ENCODE data around the gene PRLR.
"Not testable (repeated sequence)": the region's sequence is repeated elsewhere in the genome, so short reads cannot be mapped to it uniquely, and the experiment has no call there.

DNA sequence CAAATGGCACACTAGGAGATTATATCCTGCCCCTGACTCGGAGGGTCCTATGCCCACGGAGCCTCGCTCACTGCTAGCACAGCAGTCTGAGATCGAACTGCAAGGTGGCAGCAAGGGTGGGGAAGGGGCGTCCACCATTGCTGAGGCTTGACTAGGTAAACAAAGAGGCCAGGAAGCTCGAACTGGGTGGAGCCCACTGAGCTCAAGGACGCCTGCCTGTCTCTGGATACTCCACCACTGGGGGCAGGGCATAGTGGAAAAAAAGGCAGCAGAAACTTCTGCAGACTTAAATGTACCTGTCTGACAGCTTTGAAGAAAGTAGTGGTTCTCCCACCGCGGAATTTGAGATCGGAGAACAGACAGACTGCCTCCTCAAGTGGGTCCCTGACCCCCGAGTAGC lies 125.7 kb downstream of the PRLR start:
- TF ChIP-seq KLF5 (IDR thresholded peaks at IDR 0.05; ENCODE audit: partially characterized antibody); MEF2A (IDR thresholded peaks at IDR 0.05; ENCODE audit: insufficient read depth, low read depth, low read length); CTCF (IDR thresholded peaks at IDR 0.05 in 2 of 3, conservative IDR thresholded peaks at IDR 0.05 in 1 of 3; ENCODE audit: control insufficient read depth in 2 of 3, extremely low read depth in 1 of 3, insufficient read depth in 1 of 3, low read depth in 3 of 3, low read length in 3 of 3); PBX3 (IDR thresholded peaks at IDR 0.05; ENCODE audit: insufficient replicate concordance, low read depth, low read length); NFIC (IDR thresholded peaks at IDR 0.05; ENCODE audit: low read depth, low read length); ESRRA (IDR thresholded peaks at IDR 0.05; ENCODE audit: low read length); EZH2 (IDR thresholded peaks at IDR 0.05; ENCODE audit: borderline replicate concordance, control insufficient read depth, low read depth, low read length); TCF7 (IDR thresholded peaks at IDR 0.05; ENCODE audit: borderline replicate concordance); HDGF (IDR thresholded peaks at IDR 0.05): not testable (repeated sequence)
